ENCODE data around the gene INPP5A.

- TF ChIP-seq MAX (IDR thresholded peaks at IDR 0.05) (no peak), ZBTB7A (IDR thresholded peaks at IDR 0.05; ENCODE audit: low read depth) (no peak), NFIC (IDR thresholded peaks at IDR 0.05) (no peak)
These were observed 22.6 kb upstream of the INPP5A start for GRCh38 chr10:132514821-132515520.
